Effector CD4-positive, alpha-beta T cell (primary cell): ENCODE data around the gene ACOT8.
"Not testable (repeated sequence)": the region's sequence is repeated elsewhere in the genome, so short reads cannot be mapped to it uniquely, and the experiment has no call there.

ENCODE experiments used
- DNase-seq: peaks from one replicate; pipeline ENCODE4 v3.0.0-alpha.2; 2020

The ACOT8 gene

DNA sequence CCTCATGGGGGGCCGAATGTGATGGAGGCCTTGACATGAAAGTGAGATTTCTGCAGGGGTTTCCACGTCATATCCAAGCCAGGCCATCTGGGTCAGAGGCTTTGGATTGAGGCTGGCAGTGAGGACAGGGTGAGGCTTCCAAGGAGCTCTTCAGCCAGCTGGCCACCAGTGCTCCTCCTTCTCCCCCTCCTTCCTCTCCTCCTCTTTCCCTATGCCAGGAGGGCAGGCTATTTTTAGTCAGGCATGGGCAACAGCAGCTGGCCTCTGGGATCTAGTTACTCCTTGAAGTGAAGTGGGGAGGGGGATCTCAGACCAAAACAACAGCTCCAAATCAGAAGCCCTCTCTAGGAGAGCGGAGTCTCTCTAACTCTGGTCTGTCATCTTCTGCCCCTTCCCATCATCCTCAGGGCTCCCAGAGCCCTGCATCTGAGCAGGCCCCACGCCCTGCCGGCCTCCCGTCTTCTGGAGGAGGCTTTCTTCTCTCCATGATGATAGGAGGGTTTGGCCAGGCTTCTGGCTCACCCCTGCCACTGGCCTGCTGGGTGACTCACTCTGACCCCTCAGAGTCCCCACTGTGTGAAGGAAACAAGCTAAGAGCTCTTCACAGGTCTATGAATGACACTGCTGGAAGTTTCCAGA is 30.7 kb downstream of the ACOT8 start:
- no peak for DNase-seq

DNA sequence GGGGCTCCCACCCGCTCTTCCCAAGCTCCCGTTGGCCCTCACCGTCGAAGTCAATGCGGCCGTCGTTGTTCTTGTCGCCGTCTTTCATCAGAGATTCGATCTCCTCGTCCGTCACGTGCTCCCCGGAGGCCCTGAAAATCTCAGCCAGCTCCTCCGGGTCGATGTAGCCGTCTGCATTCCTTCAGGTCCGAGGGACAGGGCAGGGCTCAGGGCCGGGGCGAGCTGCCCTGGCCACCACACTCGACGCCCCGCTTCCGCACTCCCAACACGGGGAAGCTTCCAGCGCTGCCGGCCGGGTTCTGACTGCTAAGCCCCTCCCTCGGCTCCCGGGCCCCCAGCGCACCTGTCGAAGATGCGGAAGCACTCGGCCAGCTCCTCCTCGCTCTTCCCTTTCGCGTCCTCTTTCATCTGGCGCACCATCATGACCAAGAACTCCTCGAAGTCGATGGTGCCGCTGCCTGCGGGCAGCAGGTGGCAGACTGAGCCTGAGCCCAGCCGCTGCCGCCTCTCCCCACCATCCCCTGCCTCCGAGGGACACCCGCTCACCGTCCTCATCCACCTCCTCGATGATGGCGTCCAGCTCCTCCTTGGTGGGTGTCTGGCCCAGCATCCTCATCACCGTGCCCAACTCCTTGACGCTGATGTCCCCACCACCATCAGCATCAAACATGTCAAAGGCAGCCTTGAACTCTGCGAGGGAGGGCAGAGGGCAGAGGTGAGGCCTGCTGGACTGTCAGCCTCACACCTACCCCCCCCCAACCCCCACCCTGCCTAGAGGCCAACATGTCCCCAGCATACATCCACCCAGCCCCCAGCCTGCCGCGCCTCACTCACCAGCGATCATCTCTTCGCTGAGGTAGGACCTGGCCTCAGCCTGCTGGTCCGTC is 33.0 kb downstream of the ACOT8 start:
- peak; percentile 29 for DNase-seq

DNA sequence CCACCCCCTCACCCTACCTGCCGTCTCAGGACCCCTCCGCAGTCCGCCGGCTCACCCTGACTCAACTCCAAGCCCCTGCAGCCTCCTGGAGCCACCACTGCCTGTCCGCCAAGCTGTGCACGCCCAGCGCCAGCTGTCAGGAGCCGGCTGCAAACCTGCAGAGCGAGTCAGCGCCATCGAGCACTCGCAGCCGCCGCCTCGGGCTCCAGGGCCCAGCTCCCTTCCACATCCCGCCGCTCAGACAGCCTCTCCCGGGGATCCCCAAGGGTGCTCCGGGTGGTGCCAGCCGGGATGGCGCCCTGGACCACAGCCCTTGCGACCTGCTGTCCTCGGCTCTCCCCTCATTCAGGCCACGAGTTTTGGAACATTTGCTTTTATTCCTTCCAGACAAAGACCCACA is 34.3 kb downstream of the ACOT8 start:
- no peak for DNase-seq

DNA sequence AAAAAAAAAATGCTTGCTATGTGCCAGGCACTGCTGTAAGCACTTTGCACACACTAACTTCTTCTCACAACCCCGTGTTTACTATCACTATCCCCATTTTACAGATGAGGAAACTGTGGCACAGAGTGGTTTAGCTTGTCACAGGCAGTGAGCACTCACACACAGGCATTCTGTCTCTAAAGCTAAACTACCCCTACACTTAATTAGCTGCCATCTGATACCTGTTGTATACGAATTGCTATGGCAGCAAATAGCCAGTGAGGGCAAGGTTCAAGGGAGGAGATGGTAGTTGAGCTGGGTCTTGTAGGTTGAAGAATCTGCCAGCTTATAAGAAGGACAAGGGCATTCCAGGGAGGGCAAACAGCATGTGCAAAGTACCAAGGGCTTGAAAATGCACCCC is 35.2 kb downstream of the ACOT8 start:
- no peak for DNase-seq

DNA sequence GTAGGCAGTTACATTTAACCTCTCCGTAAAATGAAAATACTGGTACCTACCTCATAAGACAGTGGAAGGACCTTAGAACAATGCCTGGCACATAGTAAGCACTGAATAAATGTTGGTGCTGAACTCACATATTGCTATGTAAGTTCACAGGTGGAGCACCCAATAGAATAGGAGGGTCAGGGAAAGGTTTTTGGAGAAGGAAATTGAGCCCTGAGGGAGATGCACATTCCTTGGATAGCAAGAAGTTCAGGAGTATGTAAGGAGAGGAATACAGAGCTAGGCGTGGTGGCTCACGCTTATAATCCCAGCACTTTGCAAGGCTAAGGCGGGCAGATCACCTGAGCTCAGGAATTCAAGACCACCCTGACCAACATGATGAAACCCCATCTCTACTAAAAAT is 37.7 kb downstream of the ACOT8 start:
- no peak for DNase-seq

DNA sequence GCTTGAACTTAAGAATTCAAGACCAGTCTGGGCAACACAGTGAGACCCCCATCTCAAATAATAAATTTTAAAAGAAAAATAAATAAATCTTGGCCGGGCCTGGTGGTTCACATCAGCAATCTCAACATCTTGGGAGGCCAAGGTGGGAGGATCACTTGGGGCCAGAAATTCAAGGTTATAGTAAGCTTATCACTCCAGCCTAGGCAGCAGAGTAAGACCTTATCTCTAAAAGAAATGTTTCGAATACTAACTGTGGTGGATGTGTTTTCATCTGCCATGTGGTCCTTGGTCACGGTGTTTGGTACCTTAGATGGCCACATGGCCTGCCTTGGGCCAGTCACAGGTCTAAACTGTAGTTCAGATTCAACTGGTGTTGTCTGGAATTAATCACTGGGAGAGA is 39.0 kb downstream of the ACOT8 start:
- DNase-seq: no peak

DNA sequence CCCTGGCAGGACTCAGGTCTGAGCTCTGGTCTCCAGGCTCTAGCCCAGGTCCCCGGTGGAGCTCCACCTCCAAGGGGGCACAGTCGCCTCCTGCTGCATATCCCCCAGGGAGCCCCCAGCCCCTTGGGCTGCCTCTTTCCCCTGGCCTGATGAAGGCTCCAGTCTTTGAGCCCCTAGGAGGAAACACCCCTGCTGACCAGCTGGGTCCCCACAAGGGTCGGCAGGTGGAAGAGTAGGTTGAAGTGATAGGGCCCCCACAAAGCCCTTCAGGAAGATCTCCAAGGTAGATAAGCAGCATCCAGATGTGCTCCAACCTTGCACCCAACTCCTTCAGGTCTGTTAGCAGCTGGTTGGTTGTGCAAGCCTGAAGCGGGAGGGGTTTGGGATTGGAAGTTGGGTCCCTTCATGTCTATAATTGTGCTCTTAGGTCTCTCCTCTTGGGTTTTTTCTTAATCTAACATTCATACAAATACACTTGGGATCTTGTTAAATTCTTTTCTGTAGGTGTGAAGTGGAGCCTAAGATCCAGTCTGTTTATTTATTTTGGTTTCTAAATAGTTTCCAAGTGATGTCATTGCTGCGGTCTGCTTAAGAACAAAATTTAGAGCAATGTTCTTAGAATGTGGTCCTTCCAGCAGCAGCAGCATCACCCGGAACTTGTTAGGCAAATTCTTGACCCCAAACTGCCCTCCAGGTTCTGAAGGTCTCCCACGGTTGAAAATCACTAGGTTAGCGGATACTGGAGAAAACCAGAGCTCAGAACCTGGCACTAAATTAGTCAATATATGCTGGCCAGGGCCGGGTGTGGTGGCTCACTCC is 39.6 kb downstream of the ACOT8 start:
- no peak for DNase-seq

DNA sequence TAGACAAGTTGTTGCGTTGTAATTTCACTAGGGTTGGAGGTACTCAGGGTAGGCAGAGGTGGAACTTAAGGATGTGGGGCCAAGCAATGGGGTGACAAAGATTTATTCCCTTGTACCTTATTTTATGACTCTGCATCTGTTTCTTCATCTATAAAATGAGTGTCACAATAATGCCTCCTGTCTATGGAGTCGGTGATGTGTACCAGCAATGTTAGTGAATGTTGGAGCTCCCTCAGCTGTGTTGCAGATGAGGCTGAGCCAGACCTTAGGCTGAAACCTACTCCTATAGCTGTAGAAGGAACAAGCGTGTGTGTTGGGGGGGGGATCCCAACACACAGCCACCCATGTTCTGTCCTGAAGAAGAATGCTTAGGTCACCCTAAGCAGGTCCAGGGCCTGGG is 40.2 kb downstream of the ACOT8 start:
- DNase-seq: no peak

DNA sequence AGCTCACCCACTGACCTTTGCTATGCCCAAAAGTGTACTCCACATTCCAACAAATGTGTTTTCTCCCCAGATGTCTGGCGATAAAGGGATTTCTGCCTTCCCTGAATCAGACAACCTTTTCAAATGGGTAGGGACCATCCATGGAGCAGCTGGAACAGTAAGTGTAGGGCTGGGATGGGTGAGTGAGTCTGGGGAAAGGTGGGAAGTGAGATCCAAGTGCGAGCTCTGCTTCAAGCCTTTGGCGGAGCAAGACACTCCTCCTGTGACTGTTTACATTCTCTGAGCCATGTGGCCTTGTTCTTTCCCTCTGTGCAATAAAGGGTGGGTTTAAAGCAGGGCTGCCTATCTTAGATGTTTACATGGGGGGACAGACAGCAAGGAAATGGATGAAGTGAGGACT is 42.9 kb downstream of the ACOT8 start:
- no peak for DNase-seq

DNA sequence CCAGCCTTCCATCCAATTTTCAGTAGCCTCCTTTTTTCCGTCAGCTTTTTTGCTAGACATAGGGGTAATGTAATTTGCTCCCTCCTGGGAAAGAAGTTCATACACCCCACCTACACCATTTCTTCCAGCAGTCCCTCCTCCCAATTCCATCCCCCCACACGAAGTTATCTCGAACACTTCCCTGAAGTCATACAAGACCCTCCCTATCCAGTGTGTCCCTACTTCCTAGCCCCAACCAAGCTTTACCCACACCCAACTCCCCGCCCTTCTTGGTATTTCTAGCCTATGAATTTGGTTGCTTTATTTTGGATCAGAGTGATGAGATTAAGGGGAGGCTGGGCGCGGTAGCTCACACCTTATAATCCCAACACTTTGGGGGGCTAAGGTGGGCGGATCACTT is 43.7 kb downstream of the ACOT8 start:
- no peak for DNase-seq

DNA sequence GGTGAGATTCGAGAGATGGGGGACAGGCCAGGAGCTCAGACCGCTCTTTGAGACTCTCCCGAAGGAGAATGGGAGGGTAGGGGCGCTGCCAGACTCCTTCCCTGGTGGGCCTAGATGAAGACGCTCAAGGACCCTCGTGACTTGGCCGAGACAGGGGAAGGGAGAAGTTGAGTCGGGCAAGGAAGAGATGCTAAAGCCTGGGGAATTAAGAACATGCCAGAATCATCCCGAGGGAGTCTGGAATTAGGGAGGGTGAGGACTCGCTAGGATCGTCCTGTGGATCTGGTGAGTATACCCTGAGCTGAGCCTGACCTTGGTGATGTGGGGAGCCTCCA is 44.2 kb downstream of the ACOT8 start:
- no peak for DNase-seq

DNA sequence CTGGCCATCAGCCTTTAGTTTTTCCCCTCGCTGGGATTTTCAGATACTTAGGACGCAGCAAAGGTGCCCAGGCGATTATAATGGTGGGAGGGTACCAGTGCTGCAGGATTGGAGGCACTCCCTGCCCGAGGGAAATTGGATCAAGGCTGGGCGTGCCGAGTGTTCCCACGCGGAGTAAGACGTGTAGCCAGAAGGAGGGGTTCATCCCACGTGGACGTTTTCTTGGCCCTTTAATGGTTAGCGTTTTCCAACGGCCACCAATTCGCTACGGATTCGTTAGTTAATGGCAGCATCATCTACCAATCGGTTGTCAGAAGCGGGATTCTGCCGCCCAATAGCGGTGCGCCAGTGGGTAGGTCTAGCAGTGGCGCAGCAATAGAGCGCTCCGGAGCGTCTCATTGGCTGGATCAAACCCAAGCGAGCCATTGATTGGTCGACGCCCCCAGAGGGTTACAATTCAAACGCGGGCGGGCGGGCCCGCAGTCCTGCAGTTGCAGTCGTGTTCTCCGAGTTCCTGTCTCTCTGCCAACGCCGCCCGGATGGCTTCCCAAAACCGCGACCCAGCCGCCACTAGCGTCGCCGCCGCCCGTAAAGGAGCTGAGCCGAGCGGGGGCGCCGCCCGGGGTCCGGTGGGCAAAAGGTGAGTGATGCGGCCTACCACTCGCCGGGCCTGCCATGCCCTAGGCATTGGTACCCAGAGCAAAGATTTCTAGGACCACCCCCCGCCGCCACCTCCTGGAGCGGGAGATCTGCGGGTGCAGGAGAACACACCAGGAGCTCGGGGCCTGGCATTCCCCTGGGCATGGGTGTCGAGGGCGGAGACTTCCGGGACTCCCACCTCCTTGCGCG is 44.8 kb downstream of the ACOT8 start, which contains the start of gene UBE2C:
UBE2C (plus strand) TSS at position 488 of the 849 bp plus-strand sequence; CDS start at position 540, 52 bp downstream.
- peak; percentile 92 for DNase-seq

DNA sequence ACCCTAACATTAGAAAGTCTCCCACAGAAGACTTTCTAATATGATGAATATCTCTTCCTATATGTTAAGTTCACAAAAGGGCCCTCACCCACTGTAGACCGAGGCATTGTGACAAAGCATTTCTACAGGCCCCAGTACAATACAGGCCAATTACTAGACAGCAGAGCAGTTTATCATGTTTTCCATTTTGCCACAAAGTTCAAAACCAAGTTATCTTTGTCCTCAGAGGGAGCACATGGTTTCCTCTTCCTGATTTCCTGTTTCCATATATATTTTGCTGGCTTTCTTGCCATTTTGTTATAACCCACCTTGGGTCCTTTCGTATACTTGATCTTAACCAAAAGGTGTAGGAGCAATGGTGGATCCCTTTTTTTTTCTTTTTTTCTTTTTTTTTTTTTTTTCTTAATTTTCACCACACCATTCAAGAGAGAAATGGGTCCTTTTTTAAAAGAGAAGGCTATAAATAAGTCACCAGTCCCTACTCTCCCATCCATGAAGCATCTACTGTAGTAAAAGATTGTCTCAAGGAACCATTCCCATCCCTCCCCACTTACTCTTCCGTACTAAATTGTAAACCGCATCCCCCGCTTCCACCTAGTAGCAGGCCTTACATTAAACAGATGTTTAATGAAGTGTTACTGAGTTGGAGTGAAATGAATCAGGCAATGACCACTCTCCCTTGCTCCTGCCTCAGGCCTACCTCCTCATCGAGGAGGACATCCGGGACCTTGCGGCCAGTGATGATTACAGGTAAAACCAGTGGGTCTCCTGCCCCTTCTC is 46.8 kb downstream of the ACOT8 start:
- DNase-seq: no peak

DNA sequence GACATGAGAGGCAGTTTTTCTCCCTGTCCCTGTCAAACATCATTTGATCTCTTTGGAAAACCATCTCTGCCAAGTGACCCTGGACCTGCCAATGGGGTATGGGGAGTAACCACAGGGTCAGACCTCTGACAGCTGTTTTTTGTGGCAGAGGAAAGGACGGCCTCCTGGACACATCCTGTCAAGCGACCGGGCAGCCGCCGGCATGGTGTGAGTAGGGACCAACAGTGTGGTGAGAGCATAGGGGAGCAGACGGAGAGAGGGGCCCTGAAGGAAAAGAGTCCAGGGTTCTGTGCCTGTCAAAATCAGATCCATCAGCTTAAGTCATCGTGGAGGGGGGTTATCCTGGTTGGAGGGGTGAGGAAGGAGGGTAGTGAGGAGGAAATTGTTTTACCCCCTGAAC is 55.3 kb downstream of the ACOT8 start:
- no peak for DNase-seq

DNA sequence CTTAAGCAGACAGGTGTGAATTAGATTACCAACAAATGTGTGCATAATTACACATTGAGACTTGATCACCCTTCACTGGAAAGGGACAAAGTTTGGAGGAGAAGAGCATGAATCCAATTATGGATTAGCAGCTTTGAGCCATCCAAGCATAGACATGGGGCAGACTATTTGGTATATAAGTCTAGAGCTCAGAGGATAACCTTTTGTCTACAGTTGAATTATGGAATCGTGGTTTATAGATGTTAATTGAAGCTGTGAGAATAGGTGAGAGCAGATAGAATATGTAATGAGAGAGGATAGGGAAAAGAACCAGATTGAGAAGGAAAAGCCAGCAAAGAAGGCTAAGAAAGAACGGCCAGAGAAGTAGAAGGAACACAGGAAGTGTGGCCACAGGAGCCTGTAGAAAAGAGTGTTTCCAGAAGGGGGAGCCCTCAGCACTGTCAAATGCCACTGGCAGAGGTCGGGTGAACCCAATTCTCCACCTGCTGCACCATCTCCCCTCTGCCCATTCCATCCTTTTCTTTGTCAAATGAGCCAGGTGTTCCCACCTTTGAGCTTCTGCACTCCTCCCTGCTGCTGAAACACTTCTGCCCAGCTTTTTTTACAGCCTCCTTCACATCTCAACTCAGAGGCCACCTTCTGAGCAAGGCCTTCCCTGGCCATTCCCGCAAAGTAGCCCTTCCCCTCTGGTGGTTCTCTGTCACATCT is 58.1 kb downstream of the ACOT8 start:
- DNase-seq: peak; percentile 54

DNA sequence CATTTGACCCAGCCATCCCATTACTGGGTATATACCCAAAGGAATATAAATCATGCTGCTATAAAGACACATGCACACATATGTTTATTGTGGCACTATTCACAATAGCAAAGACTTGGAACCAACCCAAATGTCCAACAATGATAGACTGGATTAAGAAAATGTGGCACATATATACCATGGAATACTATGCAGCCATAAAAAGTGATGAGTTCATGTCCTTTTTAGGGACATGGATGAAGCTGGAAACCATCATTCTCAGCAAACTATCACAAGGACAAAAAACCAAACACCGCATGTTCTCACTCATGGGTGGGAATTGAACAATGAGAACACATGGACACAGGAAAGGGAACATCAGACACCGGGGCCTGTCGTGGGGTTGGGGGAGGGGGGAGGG is 59.2 kb downstream of the ACOT8 start:
- DNase-seq: not testable (repeated sequence)

DNA sequence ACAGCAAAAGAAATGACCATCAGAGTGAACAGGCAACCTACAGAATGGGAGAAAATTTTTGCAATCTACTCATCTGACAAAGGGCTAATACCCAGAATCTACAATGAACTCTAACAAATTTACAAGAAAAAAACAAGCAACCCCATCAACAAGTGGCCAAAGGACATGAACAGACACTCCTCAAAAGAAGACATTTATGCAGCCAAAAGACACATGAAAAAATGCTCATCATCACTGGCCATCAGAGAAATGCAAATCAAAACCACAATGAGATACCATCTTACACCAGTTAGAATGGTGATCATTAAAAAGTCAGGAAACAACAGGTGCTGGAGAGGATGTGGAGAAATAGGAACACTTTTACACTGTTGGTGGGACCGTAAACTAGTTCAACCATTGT is 59.7 kb downstream of the ACOT8 start:
- not testable (repeated sequence) for DNase-seq

DNA sequence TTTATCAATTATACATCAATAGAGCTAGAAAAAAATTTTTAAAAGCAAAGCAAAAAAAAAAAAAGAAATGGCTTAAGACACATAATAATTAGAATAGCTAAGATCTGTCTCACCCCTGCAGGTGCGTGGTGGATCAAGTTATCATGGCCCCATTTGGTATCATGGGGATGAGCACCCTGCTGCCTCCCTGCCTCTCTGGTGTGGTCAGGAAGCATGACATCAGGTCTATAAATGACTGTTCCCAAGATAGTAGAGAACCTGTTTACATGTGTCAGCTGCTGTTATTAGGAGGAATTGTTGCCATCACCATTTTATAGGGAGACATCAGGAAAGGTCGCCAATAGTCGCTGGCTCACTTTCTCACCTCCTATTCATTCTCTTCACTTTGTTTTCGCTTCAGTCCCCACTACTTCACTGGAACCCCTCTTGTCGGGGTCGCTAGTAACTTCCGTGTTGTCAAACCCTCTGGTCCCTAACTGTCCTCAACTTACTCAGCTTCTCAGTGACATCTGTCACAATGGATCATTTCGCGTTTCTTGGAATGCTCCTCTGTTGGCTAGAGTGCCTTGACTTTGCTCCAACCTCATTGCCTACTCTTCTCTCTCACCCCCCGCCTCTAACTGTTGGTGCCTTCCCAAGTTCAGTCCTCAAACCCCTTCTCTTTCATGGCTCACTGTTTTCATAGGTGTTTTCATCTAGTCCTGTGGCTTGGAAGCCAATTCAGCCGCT is 60.7 kb downstream of the ACOT8 start:
- DNase-seq: no peak

DNA sequence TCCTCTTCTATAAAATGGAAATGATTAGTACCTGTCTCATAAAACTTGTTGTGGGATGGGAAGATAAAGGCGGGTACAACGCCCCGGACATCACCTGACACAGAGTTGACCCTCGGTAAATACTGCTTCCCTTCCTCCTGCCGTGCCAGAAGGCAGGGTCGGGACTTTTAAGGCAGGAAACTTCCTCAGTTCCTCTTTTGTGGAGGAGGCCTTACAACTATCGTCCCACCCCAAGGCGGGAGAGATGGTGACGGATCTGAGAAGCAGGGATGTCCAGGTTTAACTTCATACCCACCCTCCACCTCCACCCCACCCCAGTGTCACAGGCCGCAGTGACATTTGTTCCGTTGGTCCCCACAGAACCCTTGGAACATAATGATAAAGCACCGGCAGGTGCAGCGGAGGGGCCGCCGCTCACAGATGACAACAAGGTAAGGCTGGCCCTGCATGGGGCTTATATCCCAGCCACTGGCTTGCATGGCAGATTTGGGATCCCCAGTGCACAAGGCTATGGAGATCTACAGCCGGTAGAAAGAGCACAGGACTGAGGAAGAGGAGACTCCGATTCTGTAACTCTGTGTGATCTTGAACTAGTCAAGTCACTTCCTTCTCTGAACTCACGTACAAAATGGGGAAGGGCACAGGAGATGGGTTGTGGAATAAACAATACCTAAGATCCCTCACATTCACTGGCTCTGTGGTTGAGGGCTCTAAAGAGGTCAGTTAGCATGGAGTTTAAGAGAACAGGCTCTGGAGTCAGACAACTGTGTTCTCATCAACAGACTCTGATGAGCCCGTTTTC is 64.7 kb downstream of the ACOT8 start:
- no peak for DNase-seq
